Panc1 (cell line): Measurements from ENCODE around the gene ADAMTS9.

ENCODE experiments used
- CTCF ChIP-seq: fragments of 450-650 bp; IDR thresholded peaks from 2 replicates; pipeline ENCODE4 v1.5.1; 2017; ENCODE audit warnings: mild to moderate bottlenecking
- POLR2AphosphoS5 ChIP-seq: IDR thresholded peaks from 2 replicates; pipeline ENCODE4 v1.6.1; 2012; ENCODE audit warnings: mild to moderate bottlenecking, low read depth, low read length, moderate library complexity
- REST ChIP-seq, 2 experiments: IDR thresholded peaks; 2 replicates each; pipeline ENCODE4 v1.6.1; 2011 to 2012; ENCODE audit warnings: low read depth in 2 of 2, control low read depth in 1 of 2, low read length in 1 of 2, mild to moderate bottlenecking in 1 of 2, moderate library complexity in 1 of 2; ENCODE audit not compliant: insufficient read depth in 1 of 2

- TF ChIP-seq CTCF (no peak), REST (IDR thresholded peaks at IDR 0.05; ENCODE audit: insufficient read depth in 1 of 2, low read depth in 2 of 2, low read length in 1 of 2) (no peak), POLR2AphosphoS5 (no peak)
These were observed 28.2 kb downstream of the ADAMTS9 start for GRCh38 chr3:64659617-64659978.
